Suppressor macrophage (primary cell): ENCODE data around the gene KIF21A.
"Not testable (repeated sequence)": the region's sequence is repeated elsewhere in the genome, so short reads cannot be mapped to it uniquely, and the experiment has no call there.

Experiments
- DNase-seq, 4 experiments: peaks; one replicate each; pipeline ENCODE4 v3.0.0-alpha.2; 2020 to 2022
- total RNA-seq, 17 experiments: gene quantifications; one replicate each; lab custom pipeline; 2026; ENCODE audit warnings: mixed read lengths in 6 of 17, inconsistent platforms in 3 of 17; lab: John Stamatoyannopoulos, UW

KIF21A gene, protein sequence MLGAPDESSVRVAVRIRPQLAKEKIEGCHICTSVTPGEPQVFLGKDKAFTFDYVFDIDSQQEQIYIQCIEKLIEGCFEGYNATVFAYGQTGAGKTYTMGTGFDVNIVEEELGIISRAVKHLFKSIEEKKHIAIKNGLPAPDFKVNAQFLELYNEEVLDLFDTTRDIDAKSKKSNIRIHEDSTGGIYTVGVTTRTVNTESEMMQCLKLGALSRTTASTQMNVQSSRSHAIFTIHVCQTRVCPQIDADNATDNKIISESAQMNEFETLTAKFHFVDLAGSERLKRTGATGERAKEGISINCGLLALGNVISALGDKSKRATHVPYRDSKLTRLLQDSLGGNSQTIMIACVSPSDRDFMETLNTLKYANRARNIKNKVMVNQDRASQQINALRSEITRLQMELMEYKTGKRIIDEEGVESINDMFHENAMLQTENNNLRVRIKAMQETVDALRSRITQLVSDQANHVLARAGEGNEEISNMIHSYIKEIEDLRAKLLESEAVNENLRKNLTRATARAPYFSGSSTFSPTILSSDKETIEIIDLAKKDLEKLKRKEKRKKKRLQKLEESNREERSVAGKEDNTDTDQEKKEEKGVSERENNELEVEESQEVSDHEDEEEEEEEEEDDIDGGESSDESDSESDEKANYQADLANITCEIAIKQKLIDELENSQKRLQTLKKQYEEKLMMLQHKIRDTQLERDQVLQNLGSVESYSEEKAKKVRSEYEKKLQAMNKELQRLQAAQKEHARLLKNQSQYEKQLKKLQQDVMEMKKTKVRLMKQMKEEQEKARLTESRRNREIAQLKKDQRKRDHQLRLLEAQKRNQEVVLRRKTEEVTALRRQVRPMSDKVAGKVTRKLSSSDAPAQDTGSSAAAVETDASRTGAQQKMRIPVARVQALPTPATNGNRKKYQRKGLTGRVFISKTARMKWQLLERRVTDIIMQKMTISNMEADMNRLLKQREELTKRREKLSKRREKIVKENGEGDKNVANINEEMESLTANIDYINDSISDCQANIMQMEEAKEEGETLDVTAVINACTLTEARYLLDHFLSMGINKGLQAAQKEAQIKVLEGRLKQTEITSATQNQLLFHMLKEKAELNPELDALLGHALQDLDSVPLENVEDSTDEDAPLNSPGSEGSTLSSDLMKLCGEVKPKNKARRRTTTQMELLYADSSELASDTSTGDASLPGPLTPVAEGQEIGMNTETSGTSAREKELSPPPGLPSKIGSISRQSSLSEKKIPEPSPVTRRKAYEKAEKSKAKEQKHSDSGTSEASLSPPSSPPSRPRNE (N-terminal part only)
- 3.6 to 22.9 (median 13.3) reads per million in 17 experiments for total RNA-seq

DNA sequence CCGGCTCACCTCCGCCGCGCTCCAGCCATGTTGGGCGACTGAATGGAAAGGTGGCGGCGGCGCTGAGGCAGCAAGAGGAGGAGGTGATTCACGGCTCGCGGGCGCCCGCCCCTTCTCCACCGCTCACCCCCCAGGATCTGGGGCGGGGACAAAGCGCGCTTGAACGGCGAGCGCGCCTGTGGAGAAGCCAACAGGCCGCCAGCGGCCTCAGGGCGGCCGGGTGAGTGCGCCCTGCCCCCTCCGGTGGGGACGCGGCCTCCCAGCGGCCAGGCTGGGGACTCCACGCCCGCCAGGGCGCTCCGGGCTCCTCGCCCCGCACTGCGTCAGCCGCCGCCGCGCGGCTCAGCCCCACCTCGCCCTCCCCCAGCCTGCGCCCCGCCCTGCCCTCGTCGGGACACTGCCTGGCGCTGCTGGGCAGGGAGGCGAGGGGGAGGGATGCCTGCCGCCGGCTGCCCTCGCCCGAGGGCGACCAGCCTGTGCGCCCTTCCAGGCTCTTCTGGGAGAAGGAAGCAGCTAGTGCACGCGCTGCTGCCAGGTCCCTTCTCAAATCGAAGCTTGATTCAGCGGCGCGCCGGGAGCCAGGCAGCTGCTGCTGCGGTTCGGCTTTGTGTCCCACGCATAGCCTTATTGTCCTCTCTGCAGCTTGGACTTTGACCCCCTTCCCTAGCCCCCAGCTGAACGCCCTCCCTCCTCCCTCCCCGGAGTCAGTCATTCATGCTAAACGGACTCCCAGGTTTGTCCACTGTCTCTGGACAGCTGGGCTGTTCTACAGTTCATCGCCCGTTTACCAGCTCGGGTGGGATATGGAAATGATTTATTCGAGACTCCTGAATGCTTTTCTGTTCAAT lies at the start of gene KIF21A:
KIF21A (minus strand) TSS at position 40 of the 848 bp plus-strand sequence. CDS start 150 bp downstream, outside the sequence.
- peak; percentile 90 to 95 (median 92) for DNase-seq

DNA sequence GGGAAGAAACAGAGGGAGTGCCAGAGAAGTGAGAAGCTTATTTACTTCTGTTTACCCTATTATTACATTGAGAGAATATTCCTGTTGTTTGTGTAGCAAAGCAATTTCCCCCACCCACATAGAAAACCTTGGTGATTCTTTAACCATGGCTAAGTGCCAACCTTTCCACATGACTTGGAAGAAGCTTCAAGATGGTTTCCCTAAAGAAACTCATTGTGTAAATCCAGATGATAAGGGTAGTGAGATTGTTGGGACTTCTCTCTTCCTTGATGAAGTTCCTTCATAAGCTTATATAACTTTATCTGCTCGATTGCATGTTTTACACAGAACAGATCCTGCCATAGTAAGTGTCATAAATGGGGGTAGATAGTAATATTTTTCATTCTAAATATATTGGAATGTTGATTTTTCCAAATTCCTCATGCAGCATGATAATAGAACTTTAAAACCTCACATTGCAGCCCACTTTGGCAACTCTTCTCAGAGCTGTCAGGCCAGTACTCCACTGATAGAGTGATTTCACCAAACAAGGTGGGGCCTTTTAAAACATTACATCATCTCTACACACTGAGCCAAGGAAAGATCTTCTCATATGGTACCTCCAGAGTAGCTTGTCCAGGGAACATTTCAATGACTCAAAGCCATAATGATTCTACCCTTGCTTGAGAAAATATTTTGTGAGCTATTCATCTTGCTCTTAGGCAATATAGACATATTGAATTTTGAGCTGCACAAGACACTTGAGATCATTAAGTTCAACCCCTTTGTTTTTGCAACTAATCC lies 47.8 kb upstream of the KIF21A start:
- peak in 3 of 4 experiments; percentile 6 to 8 (median 6) for DNase-seq

DNA sequence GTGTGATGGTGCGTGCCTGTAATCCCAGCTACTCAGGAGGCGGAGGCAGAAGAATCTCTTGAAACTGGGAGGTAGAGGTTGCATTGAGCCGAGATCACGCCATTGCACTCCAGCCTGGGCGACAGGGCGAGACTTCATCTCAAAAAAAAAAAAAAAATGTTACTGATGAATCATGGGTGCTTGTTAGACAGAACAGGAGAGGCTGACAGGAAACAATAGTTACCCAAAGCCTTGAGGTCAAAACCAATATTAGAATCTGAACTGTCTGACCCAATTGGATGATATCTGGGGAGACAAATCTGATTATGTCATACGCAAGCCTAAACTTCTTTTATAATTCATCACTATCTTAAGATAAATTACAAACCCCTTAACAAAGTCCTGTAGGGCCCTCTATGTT lies 40.7 kb upstream of the KIF21A start:
- no peak for DNase-seq

DNA sequence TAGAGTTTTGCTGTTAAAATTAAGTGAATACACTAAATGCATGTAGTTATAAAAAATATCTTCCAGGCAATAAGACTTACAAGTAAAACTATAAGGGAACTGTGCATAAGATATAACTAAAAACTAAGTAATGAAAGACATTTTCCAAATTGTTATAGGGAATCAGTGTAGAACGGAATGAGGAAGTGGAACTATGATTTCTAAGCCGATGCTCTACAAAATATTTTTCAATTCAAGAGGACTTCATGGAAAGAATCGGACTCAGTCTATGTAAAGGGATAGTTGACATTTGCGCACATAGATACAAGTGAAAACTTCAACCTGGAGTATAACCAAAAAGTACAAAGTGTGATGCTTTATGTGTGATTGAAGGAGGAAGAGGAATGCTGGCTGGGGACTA lies 40.1 kb upstream of the KIF21A start:
- no peak for DNase-seq

DNA sequence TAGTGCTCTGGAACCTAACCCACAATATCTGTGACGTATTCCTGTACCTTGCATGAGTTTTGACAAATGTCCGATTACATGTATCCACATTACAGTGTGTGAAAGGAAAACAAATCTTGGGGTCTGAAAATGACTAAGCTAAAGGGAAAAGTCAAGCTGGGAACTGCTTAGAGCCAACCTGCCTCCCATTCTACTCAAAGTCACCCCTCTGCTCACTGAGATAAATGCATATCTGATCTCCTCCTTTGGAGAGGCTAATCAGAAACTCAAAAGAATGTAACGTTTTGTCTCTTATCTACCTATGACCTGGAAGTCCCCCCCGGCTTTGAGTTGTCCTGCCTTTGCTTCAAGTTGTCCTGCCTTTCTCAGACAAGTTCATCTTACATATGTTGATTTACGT lies 34.0 kb upstream of the KIF21A start:
- no peak for DNase-seq

DNA sequence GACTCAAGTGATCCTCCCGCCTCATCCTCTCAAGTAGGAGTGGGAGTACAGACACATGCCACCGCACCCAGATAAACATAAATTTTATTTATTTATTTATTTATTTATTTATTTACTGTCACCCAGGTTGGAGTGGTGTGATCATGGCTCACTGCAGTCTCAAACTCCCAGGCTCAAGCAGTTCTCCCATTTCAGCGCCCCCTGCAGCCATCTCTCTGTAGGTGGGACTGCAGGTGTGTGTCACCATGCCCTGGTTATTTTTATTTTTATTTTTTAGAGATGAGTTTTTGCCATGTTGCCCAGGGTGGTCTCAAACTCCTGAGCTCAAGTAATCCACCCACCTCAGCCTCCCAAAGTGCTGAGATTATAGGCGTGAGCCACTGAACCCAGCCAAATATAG lies 33.2 kb upstream of the KIF21A start:
- DNase-seq = no peak

DNA sequence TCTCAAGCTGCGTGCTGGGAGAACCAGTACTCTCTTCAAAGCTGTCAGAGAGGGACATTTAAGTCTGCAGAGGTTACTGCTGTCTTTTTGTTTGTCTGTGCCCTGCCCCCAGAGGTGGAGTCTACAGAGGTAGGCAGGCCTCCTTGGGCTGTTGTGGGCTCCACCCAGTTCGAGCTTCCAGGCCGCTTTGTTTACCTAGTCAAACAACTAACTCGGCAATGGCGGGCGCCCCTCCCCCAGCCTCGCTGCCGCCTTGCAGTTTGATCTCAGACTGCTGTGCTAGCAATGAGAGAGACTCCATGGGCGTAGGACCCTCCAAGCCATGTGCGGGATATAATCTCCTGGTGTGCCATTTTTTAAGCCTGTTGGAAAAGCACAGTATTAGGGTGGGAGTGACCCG lies 32.2 kb upstream of the KIF21A start:
- not testable (repeated sequence) for DNase-seq

DNA sequence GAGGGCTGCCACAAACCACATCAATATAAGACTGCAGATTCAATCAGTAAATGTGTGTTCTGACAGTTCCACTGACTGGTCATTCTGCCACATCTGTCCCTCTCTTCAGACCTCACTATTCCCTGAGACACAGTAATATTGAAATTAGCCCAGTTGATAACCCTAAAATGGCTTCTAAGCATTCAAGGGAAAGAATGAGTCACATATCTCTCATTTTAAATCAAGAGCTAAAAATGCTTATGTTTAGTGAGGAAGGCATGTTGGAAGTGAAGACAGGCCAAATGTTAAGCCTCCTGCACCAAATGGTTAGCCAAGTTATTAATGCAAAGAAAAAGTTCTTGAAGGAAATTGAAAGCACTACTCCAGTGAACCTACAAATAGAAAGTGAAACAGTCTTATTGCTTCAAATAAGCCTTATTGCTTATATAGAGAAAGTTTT lies 24.5 kb upstream of the KIF21A start:
- DNase-seq = no peak

DNA sequence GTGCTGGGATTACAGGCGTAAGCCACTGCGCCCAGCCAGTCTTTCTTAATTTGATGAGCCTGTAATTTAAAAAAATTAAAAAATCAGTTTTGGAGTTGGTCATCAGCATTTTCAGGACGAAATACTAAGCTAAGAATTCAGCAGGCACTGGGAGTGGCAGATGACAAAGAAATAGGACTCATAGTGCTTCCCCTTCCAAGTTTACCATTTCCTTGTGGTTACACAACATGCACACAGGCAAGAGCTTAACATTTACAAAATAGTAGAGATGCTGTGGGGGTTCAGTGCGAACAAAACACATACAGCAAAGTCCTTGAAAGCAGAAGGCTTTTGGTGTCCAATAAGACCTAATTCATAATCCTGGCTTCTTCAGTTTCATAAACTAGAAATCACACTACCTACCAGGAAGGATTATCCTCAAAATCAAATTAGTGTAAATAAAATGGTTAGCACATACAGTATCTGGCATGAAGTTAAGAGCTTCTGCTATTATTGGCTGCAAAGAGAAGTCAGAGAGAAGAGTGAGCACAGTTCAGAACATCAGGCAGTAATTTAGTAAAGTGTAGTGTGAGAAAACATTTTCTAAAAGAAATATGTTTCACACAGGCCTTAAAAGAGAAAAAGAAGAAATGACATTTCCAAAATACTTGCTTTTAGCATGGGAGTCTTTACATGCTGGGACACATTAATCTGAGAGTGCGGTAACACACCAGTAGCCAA lies 22.2 kb upstream of the KIF21A start:
- no peak for DNase-seq

DNA sequence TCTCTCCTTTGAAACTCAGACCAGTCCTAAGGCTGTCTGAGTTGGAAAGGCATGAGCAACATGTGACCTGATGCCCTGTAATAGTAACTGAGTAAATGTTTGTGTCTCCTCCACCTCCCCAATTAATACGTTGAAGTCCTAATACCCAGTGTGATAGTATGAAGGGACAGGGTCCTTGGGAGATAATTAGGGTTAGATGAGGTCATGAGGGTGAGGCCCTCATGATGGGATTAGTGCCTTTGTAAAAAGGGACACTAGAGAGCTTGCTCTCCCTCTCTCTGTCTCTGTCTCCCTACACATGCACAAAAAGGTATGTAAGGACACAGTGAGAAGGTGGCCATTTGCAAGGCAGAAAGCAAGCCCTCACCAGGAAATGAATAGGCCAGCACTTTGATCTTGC lies 18.1 kb upstream of the KIF21A start:
- DNase-seq = no peak

DNA sequence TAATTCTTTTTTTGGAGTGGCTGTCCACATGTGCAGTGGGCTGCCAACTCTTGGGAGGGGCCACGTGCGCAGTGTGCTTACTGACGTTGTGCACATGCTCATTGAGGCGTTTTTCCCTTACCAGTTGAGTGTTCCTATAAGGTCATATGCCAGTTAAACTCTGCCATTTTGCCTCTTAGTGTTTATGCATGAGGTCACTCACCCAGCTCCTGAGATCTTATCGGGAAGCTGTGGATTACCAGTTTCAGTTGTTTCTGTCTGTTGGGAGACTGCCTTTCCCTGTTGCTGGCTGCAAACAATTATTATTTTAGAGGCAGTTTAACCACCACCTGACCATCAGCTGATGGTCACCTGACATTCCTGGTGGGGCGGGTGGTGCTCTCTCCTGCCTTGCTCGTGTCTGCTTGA lies 16.1 kb upstream of the KIF21A start:
- DNase-seq = no peak

DNA sequence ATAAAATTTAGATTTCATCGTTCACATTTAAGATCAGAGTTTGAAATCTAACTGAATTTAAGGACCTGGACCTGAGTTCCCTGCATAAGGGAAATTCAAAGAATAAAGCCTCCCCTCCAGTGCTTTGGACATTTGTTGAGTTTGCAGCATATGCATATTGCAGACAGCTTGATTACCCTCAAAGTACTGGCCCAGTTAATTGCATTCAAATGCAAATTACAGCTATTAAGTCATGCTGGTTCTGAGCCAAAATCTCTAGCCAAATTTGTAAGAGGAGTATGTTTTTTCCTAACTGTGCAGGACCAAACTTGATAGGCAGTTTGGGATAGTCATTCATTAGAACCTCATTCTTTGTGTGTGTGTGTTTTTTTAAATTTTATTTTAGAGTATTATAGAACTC lies 9.1 kb upstream of the KIF21A start:
- no peak for DNase-seq

DNA sequence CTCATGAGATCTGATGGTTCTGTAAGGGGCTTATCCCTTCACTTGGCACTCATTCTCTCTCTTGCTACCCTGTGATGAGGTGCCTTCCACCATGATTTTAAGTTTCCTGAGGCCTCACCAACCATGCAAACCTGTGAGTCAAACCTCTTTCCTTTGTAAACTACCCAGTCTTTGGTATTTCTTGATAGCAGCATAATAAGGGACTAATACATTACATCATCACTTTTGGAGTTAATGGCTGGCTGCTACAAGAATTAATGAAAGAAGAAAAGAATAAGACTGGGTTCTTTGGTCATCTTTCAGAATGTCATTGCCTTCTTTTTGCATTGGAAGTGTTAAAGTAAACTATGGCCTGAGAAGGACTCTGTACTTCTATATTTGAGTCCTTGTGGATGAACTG lies 5.1 kb upstream of the KIF21A start:
- DNase-seq = no peak

DNA sequence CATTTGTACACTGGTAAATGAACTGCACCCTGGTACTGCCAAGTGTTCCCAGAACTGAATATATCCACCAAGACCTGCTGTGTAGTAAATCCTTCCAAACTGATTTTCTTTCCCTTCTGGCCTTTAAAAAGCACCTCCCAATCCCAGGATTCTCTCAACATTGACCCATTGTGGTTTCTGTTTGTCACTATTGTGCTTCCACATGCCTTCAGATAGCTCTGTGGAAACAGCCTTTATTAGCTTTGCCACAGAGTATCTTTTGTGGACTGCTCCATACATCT lies 949 bp upstream of the KIF21A start:
- DNase-seq = no peak

DNA sequence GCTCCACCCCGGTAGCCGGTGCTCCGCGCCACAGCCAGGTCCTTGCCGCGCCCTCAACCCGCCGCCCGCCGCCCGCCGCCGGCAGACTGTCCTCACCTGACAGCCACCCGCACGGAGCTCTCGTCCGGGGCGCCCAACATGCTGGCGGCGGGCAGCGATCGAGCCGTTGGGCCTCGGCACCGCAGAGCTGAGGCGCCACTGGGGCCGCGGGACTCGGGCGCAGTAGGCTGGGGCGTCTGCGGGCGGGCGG lies 164 bp downstream of the KIF21A start:
- DNase-seq = no peak

DNA sequence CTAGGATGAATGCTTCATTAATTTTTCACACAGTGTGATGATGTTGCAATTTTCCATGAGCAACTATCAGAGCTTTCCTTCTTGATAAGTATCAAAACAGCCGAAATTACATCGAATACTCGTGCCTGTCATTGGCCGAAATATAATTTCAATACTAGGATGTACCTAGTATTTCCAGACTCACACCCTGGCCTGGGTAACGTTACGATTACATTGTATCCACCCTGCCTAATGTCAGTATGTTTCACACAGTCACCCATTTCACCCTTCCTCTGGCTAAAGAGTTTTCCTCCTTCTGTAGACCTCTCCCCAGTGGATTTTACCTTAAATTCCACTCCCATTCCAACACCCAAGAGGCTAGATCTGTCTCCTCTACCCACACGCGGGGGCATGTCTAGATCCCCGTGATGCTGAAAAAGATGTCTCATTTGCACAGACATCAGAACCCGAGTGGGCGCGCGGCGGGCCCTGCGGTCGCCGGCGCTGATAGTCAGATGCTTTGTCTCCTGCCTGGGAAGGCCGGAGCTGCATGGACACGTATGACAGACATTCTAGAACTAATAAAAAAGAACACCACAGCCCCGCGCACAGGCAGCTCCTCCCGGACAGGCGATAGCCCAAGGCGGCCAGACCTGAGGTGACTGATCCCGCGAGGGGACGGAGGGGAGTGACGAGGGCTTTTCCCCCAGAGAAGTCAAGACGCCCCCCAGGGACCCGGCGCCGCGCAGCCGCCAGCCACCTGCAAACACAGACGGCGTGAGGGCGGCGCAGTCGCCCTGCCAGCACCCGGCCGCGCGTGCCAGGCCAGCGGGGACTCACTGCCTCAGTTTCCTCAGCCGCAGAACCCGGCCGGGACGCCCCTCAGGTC lies 723 bp downstream of the KIF21A start:
- DNase-seq = peak; percentile 42 to 75 (median 64)

DNA sequence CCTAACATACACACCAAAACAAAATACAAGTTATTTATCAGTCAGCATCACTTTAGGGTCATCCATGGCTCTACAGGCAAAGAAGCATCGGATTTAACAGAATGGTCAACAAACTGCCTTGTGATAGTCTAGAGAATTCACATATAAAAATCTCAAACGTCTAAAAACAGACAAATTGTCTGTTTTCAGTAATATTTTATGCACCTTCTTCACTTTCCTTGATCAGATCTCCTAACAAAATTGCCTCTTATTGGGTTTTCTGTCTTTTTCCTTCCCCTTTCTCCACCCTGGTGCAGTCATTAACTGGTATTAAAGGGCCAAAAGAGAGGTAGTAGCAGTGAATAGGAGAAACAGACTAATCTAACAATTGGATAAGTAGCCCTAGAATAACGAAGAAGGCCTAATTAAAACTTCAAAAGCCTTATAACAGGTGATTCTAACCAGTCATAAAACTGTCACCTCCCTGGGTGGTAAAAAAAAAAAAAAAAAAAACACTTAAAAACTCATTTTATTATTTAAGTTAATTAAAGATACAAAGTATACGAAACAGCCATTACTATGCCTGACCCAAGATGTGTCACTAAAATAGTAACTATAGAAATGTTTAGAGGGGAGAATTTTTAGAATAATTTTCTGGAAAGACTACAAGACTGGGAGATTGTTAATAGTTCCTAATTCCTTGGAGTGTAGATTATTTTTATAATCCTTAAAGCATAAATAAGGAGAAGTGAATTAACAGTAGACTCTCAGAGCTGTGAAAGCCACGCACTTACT lies 1.5 kb downstream of the KIF21A start:
- DNase-seq = no peak

DNA sequence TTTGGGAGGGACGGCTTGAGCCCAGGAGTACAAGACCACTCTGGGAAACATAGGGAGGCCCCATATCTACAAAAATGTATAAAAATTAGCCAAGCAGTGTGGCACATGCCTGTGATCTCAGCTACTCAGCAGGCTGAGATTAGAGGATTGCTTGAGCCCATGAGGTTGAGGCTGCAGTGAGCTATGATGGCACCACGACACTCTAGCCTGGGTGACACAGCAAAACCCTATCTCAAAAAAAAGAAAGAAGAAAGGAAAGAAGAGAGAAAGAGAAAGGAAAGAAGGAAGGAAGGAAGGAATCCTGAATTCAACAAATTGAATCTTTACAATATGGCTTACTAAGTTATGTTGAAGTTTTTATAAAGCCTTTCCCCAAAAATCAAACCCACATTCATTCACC lies 2.1 kb downstream of the KIF21A start:
- no peak for DNase-seq

DNA sequence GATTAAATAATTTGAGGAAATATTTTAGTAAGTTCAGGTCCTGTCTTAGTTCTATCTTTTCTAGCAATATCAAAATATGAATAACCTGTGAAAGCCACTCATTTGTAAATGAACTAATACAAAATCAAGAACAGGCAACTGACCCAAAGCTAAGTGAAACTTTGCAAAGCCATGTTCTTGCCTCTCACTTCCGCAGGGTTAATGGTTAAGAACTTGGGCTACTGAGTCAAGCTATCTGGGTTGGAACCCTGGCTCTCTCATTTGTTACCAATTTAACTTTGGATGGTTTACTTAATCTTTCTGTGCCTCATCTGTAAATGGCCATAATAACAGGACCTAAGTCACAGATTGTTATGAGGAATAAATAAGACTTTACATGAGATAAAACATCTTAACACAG lies 2.8 kb downstream of the KIF21A start:
- DNase-seq = no peak
